Thyroid gland (tissue), 4 donors: Measurements from ENCODE around the gene KIRREL3.

ENCODE experiments used
- POLR2A ChIP-seq, 2 donors: fragments of 450-650 bp; IDR thresholded peaks; one replicate each; pipeline ENCODE4 v1.6.1; 2017; ENCODE audit warnings: antibody characterized with exemption in 2 of 2, mild to moderate bottlenecking in 2 of 2, moderate library complexity in 1 of 2
- TF ChIP-seq, protein P1 (sequence below), 6 experiments: fragments of 200-600 bp in 3 of 6; fragments of 450-650 bp in 3 of 6; sonication (generic) in 3 of 6; IDR thresholded peaks; one replicate each; pipeline ENCODE4 v1.5.1; 2016 to 2019; ENCODE audit warnings: antibody characterized with exemption in 6 of 6, mild to moderate bottlenecking in 2 of 6, inconsistent platforms in 1 of 6, moderate library complexity in 1 of 6

DNA sequence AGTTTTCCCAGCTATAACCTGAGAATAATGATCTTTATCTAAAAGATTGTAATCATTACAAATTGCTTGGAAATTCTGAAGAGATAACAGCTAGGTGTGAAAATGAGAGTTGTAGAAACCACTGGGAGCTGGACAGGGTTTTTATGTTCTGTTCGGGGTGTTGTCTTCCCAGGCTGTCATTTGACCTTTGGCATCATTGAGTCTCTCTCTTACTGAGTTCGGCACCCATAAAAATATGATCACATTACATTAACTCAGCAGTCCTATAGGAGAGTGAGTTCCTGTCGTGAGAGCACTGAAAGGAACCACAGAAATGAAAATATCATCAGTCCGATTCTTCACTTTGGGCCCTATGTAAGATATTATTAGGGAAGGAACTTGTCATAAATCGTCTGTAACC is 29.3 kb downstream of the KIRREL3 start:
- TF ChIP-seq, protein P1, sequence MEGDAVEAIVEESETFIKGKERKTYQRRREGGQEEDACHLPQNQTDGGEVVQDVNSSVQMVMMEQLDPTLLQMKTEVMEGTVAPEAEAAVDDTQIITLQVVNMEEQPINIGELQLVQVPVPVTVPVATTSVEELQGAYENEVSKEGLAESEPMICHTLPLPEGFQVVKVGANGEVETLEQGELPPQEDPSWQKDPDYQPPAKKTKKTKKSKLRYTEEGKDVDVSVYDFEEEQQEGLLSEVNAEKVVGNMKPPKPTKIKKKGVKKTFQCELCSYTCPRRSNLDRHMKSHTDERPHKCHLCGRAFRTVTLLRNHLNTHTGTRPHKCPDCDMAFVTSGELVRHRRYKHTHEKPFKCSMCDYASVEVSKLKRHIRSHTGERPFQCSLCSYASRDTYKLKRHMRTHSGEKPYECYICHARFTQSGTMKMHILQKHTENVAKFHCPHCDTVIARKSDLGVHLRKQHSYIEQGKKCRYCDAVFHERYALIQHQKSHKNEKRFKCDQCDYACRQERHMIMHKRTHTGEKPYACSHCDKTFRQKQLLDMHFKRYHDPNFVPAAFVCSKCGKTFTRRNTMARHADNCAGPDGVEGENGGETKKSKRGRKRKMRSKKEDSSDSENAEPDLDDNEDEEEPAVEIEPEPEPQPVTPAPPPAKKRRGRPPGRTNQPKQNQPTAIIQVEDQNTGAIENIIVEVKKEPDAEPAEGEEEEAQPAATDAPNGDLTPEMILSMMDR (IDR thresholded peaks at IDR 0.05), result no peak
- no peak for TF ChIP-seq POLR2A (IDR thresholded peaks at IDR 0.05)
